OCI-LY1 (cell line): ENCODE results near the gene SPAG9.

ENCODE experiments used
- EZH2 ChIP-seq: fragments of 200-600 bp; sonication (generic), shearing (Covaris generic); IDR thresholded peaks from 2 replicates; pipeline ENCODE4 v1.8.0; 2017; ENCODE audit warnings: borderline replicate concordance, mixed run types, mild to moderate bottlenecking, antibody characterized with exemption, low read length, moderate library complexity, mixed read lengths
- TF ChIP-seq, protein P1 (sequence below): fragments of 200-600 bp; sonication (generic), shearing (Covaris generic); IDR thresholded peaks from 2 replicates; pipeline ENCODE4 v1.5.1; 2017; ENCODE audit warnings: mild to moderate bottlenecking, antibody characterized with exemption, low read length, moderate library complexity, mixed read lengths

DNA sequence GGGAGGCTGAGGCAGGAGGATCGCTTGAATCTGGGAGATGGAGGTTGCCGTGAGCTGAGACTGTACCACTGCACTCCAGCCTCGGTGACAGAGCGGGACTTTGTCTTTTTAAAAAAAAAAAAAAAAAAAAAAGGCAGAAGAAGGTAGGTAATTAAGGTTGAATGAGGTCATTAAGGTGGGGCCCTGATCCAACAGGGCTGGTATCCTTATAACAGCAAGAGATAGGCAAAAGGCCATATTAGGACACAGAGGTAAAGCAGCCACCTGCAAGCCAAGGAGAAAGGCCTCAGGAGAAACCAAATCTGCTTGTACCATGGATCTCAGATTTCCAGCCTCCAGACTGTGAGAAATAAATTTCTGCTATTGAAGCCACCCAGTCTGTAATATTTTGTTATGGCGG is 60.3 kb downstream of the SPAG9 start:
- TF ChIP-seq, protein P1, sequence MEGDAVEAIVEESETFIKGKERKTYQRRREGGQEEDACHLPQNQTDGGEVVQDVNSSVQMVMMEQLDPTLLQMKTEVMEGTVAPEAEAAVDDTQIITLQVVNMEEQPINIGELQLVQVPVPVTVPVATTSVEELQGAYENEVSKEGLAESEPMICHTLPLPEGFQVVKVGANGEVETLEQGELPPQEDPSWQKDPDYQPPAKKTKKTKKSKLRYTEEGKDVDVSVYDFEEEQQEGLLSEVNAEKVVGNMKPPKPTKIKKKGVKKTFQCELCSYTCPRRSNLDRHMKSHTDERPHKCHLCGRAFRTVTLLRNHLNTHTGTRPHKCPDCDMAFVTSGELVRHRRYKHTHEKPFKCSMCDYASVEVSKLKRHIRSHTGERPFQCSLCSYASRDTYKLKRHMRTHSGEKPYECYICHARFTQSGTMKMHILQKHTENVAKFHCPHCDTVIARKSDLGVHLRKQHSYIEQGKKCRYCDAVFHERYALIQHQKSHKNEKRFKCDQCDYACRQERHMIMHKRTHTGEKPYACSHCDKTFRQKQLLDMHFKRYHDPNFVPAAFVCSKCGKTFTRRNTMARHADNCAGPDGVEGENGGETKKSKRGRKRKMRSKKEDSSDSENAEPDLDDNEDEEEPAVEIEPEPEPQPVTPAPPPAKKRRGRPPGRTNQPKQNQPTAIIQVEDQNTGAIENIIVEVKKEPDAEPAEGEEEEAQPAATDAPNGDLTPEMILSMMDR: no peak
- TF ChIP-seq EZH2: no peak
